ENCODE measurements around the gene IGF2R.
A peak's percentile ranks its signal among the peaks of the same experiment; 100 is the strongest.
"Not testable (repeated sequence)": the region's sequence is repeated elsewhere in the genome, so short reads cannot be mapped to it uniquely, and the experiment has no call there.

Gene IGF2R

GRCh38 chr6:159961528-159961927 lies 7.4 kb upstream of the IGF2R start:
- Histone ChIP-seq H3K9me3 (no peaks in the 10 kb centered on the region), H3K36me3 (replicated peaks) (no peaks in the 10 kb centered on the region), H3K4me3 (no peak overlapping the region), H3K27me3 (ENCODE audit: low read depth) (peaks cover 5% of the 10 kb centered on the region), H3K4me1 (no peaks in the 10 kb centered on the region)
- DNase-seq (ENCODE audit: low spot score in 2 of 2) = no peak
- in situ Hi-C loops (cut with MboI; ENCODE audit: low sequenced_read_pairs) = no loop called here

GRCh38 chr6:159963111-159963510 lies 5.8 kb upstream of the IGF2R start:
- DNase-seq (ENCODE audit: low spot score in 2 of 2) = no peak
- no peaks in the 10 kb centered on the region for H3K36me3 ChIP-seq (replicated peaks)
- no peak overlapping the region for H3K4me3 ChIP-seq
- no peaks in the 10 kb centered on the region for H3K9me3 ChIP-seq
- peaks cover 5% of the 10 kb centered on the region for H3K27me3 ChIP-seq (ENCODE audit: low read depth)
- H3K4me1 ChIP-seq = peaks cover 2% of the 10 kb centered on the region; the same call in 1 of the 2 replicates
- in situ Hi-C loops (cut with MboI; ENCODE audit: low sequenced_read_pairs) = no loop called here

GRCh38 chr6:159964046-159964445 lies 4.8 kb upstream of the IGF2R start:
- Histone ChIP-seq H3K9me3 (no peaks in the 10 kb centered on the region), H3K27me3 (ENCODE audit: low read depth) (peaks cover 5% of the 10 kb centered on the region), H3K36me3 (replicated peaks) (no peaks in the 10 kb centered on the region), H3K4me3 (no peak overlapping the region), H3K4me1 (peaks cover 3% of the 10 kb centered on the region; the same call in 1 of the 2 replicates)
- DNase-seq (ENCODE audit: low spot score in 2 of 2) = no peak
- in situ Hi-C loops (cut with MboI; ENCODE audit: low sequenced_read_pairs) = no loop called here

- DNase-seq (ENCODE audit: low spot score in 2 of 2) = no peak
- H3K9me3 ChIP-seq = no peaks in the 10 kb centered on the region
- peaks cover 13% of the 10 kb centered on the region for H3K4me1 ChIP-seq
- in situ Hi-C loops (cut with MboI; ENCODE audit: low sequenced_read_pairs) = no loop called here
- H3K4me3 ChIP-seq = no peak overlapping the region
- H3K27me3 ChIP-seq (ENCODE audit: low read depth) = peaks cover 5% of the 10 kb centered on the region
- H3K36me3 ChIP-seq (replicated peaks) = no peaks in the 10 kb centered on the region
These were observed 2.5 kb upstream of the IGF2R start for GRCh38 chr6:159966339-159966738.

- in situ Hi-C loops (cut with MboI; ENCODE audit: low sequenced_read_pairs) = no loop called here
- peaks cover 13% of the 10 kb centered on the region for H3K4me1 ChIP-seq
- H3K36me3 ChIP-seq (replicated peaks) = no peaks in the 10 kb centered on the region
- no peak overlapping the region for H3K4me3 ChIP-seq
- DNase-seq (ENCODE audit: low spot score in 2 of 2) = no peak
- H3K27me3 ChIP-seq (ENCODE audit: low read depth) = peaks cover 5% of the 10 kb centered on the region
- no peaks in the 10 kb centered on the region for H3K9me3 ChIP-seq
These were observed 1.9 kb upstream of the IGF2R start for GRCh38 chr6:159966981-159967380.

- H3K4me3 ChIP-seq; in situ Hi-C loops (cut with MboI; ENCODE audit: low sequenced_read_pairs); H3K36me3 ChIP-seq (replicated peaks); H3K9me3 ChIP-seq; H3K27me3 ChIP-seq (ENCODE audit: low read depth); DNase-seq (ENCODE audit: low spot score in 2 of 2): not testable (repeated sequence)
- peaks cover 13% of the 10 kb centered on the region for H3K4me1 ChIP-seq
These were observed 1.3 kb upstream of the IGF2R start for GRCh38 chr6:159967621-159968020.

GRCh38 chr6:159969204-159969912 lies 476 bp downstream of the IGF2R start:
- Histone ChIP-seq H3K4me3 (peak overlapping the region; percentile 64), H3K4me1 (peaks cover 13% of the 10 kb centered on the region), H3K9me3 (no peaks in the 10 kb centered on the region), H3K27me3 (ENCODE audit: low read depth) (no peaks in the 10 kb centered on the region), H3K36me3 (replicated peaks) (no peaks in the 10 kb centered on the region)
- peak; percentile 13 to 53 for DNase-seq (ENCODE audit: low spot score in 2 of 2)
- in situ Hi-C loops (cut with MboI; ENCODE audit: low sequenced_read_pairs) = no loop called here

- peak; percentile 66 to 73 for DNase-seq (ENCODE audit: low spot score in 2 of 2)
- peaks cover 13% of the 10 kb centered on the region for H3K4me1 ChIP-seq
- H3K9me3 ChIP-seq = no peaks in the 10 kb centered on the region
- no peaks in the 10 kb centered on the region for H3K36me3 ChIP-seq (replicated peaks)
- no peaks in the 10 kb centered on the region for H3K27me3 ChIP-seq (ENCODE audit: low read depth)
- in situ Hi-C loops (cut with MboI; ENCODE audit: low sequenced_read_pairs) = no loop called here
- peak overlapping the region; percentile 64 for H3K4me3 ChIP-seq
These were observed 1.0 kb downstream of the IGF2R start for GRCh38 chr6:159969921-159970320.

GRCh38 chr6:159970659-159971063 lies 1.8 kb downstream of the IGF2R start:
- no peaks in the 10 kb centered on the region for H3K36me3 ChIP-seq (replicated peaks)
- in situ Hi-C loops (cut with MboI; ENCODE audit: low sequenced_read_pairs) = no loop called here
- H3K4me3 ChIP-seq = peak overlapping the region; percentile 64
- H3K27me3 ChIP-seq (ENCODE audit: low read depth) = no peaks in the 10 kb centered on the region
- no peaks in the 10 kb centered on the region for H3K9me3 ChIP-seq
- no peak for DNase-seq (ENCODE audit: low spot score in 2 of 2)
- peaks cover 13% of the 10 kb centered on the region for H3K4me1 ChIP-seq

- Histone ChIP-seq H3K36me3 (replicated peaks) (no peaks in the 10 kb centered on the region), H3K4me1 (peaks cover 13% of the 10 kb centered on the region), H3K9me3 (no peaks in the 10 kb centered on the region), H3K4me3 (no peak overlapping the region), H3K27me3 (ENCODE audit: low read depth) (no peaks in the 10 kb centered on the region)
- in situ Hi-C loops (cut with MboI; ENCODE audit: low sequenced_read_pairs) = no loop called here
- no peak for DNase-seq (ENCODE audit: low spot score in 2 of 2)
These were observed 2.7 kb downstream of the IGF2R start for GRCh38 chr6:159971341-159972178.

GRCh38 chr6:159972506-159973268 lies 3.8 kb downstream of the IGF2R start:
- in situ Hi-C loops (cut with MboI; ENCODE audit: low sequenced_read_pairs) = no loop called here
- Histone ChIP-seq H3K27me3 (ENCODE audit: low read depth) (no peaks in the 10 kb centered on the region), H3K4me1 (peaks cover 13% of the 10 kb centered on the region), H3K36me3 (replicated peaks) (no peaks in the 10 kb centered on the region), H3K4me3 (no peak overlapping the region), H3K9me3 (no peaks in the 10 kb centered on the region)
- DNase-seq (ENCODE audit: low spot score in 2 of 2) = no peak

GRCh38 chr6:159973406-159973805 lies 4.5 kb downstream of the IGF2R start:
- H3K4me3 ChIP-seq = no peak overlapping the region
- H3K36me3 ChIP-seq (replicated peaks) = no peaks in the 10 kb centered on the region
- in situ Hi-C loops (cut with MboI; ENCODE audit: low sequenced_read_pairs) = no loop called here
- no peaks in the 10 kb centered on the region for H3K9me3 ChIP-seq
- DNase-seq (ENCODE audit: low spot score in 2 of 2) = no peak
- no peaks in the 10 kb centered on the region for H3K27me3 ChIP-seq (ENCODE audit: low read depth)
- H3K4me1 ChIP-seq = peaks cover 10% of the 10 kb centered on the region

GRCh38 chr6:159973951-159974350 lies 5.1 kb downstream of the IGF2R start:
- in situ Hi-C loops (cut with MboI; ENCODE audit: low sequenced_read_pairs) = no loop called here
- Histone ChIP-seq H3K36me3 (replicated peaks) (no peaks in the 10 kb centered on the region), H3K9me3 (no peaks in the 10 kb centered on the region), H3K4me1 (peaks cover 16% of the 10 kb centered on the region), H3K27me3 (ENCODE audit: low read depth) (no peaks in the 10 kb centered on the region), H3K4me3 (no peak overlapping the region)
- DNase-seq (ENCODE audit: low spot score in 2 of 2) = no peak

GRCh38 chr6:159974932-159975331 lies 6.0 kb downstream of the IGF2R start:
- H3K27me3 ChIP-seq (ENCODE audit: low read depth) = no peaks in the 10 kb centered on the region
- in situ Hi-C loops (cut with MboI; ENCODE audit: low sequenced_read_pairs) = no loop called here
- H3K4me3 ChIP-seq = no peak overlapping the region
- H3K9me3 ChIP-seq = no peaks in the 10 kb centered on the region
- DNase-seq (ENCODE audit: low spot score in 2 of 2) = no peak
- H3K4me1 ChIP-seq = peaks cover 25% of the 10 kb centered on the region
- no peaks in the 10 kb centered on the region for H3K36me3 ChIP-seq (replicated peaks)

All from HAP-1 (cell line).